ENCODE measurements around the gene NEGR1. TPM values are rescaled to one million over a fixed set of nuclear protein-coding genes. Genes with fewer than 3 reads are reported as not detected.

NEGR1 gene
- total RNA-seq, 1 donor from 2014 or later: not detected

DNA sequence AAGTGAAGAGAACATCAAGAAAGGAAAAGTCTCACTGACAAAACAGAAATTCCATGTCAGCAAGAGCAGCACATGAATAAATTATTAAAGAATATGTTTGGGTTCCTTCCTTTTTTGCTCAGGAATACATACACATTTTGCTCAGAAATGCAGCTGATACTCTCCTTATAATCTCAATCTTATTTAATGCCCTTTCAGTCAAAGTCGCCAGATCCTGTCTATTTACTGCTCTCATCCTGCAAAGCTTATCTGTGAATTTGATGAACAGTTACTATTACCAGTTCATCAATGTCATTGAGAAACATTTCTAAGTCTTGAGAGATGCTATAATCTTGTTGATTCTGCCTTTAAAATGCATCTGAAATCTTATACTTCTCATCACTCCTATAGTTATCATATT, 658.5 kb downstream of the NEGR1 start:
- DNase-seq (ENCODE audit: low spot score): no peak
- Mint-ChIP-seq H3K4me3 (ENCODE audit: low read depth) (no peak overlapping the region), H3K4me1 (ENCODE audit: low read depth) (no peaks in the 10 kb centered on the region), H3K27me3 (ENCODE audit: low read depth) (no peaks in the 10 kb centered on the region), H3K27ac (no peak overlapping the region), H3K9me3 (no peaks in the 10 kb centered on the region), H3K36me3 (ENCODE audit: low read depth) (no peaks in the 10 kb centered on the region)
- intact Hi-C loops (cut with micrococcal nuclease): no loop called here

GRCh38 chr1:71621785-71622184, 660.6 kb downstream of the NEGR1 start:
- H3K27me3 Mint-ChIP-seq (ENCODE audit: low read depth): no peaks in the 10 kb centered on the region
- DNase-seq (ENCODE audit: low spot score): no peak
- no peak overlapping the region for H3K4me3 Mint-ChIP-seq (ENCODE audit: low read depth)
- H3K4me1 Mint-ChIP-seq (ENCODE audit: low read depth): no peaks in the 10 kb centered on the region
- intact Hi-C loops (cut with micrococcal nuclease): no loop called here
- H3K9me3 Mint-ChIP-seq: no peaks in the 10 kb centered on the region
- no peak overlapping the region for H3K27ac Mint-ChIP-seq
- H3K36me3 Mint-ChIP-seq (ENCODE audit: low read depth): no peaks in the 10 kb centered on the region

DNA sequence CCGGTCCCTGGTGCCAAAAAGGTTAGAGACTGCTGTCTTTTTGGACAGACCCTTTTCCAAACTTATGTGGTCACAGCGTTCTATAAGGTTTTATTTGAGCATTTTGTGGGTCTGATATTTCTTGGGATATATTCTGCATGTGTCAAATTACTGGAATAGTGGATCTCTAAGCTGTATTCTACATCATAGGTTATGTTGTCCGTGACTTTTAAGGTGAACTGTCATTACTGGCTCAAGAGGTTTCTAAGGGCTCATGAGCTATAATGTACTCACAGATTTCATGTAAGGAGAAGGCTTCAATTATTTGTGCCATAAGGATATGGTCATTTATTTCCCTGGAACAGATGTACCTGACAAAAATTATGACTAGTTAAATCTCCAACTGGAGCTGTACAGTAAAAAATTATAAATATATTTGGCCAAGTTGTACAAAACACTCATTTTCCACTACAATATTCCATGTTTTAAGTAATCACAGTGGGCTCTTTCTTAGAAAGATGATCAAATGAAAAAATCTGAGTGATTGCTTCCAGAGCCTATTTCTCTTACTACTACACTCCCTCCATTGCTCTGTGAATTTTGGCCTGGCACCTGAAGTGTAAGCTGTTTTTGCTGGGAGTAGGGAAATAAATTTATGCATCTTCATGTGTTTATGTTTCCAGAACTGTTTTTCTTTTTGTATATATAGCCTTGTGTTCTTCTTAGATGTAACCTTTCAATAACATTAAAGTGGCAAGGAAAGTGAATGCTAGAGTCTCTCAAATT, 663.4 kb downstream of the NEGR1 start:
- Mint-ChIP-seq H3K9me3 (no peaks in the 10 kb centered on the region), H3K4me1 (ENCODE audit: low read depth) (no peaks in the 10 kb centered on the region), H3K27me3 (ENCODE audit: low read depth) (no peaks in the 10 kb centered on the region), H3K4me3 (ENCODE audit: low read depth) (no peak overlapping the region), H3K27ac (no peak overlapping the region), H3K36me3 (ENCODE audit: low read depth) (no peaks in the 10 kb centered on the region)
- DNase-seq (ENCODE audit: low spot score): no peak
- intact Hi-C loops (cut with micrococcal nuclease): no loop called here

GRCh38 chr1:71618191-71618590, 664.1 kb downstream of the NEGR1 start:
- H3K9me3 Mint-ChIP-seq: no peaks in the 10 kb centered on the region
- no peak overlapping the region for H3K4me3 Mint-ChIP-seq (ENCODE audit: low read depth)
- intact Hi-C loops (cut with micrococcal nuclease): no loop called here
- no peak overlapping the region for H3K27ac Mint-ChIP-seq
- no peaks in the 10 kb centered on the region for H3K4me1 Mint-ChIP-seq (ENCODE audit: low read depth)
- no peaks in the 10 kb centered on the region for H3K27me3 Mint-ChIP-seq (ENCODE audit: low read depth)
- no peaks in the 10 kb centered on the region for H3K36me3 Mint-ChIP-seq (ENCODE audit: low read depth)
- DNase-seq (ENCODE audit: low spot score): no peak

DNA sequence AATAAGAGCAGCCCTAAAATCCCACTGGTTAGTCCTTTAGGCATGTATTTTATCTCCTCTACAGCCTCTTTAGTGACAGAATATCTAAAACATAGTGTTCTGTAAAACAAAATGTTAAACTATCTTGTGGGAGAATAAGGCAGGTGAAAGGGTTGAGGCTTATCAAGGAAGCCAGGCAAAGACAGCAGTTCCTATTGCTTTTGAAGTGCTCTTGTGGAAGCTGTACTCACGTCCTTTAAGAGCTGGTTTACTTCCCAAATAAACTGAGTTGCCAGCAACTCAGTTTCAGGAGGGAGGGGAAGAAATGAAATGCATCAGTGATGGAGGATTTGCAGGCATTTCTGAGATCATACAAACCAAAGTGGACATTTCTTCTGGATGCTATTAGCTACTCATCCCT, 671.9 kb downstream of the NEGR1 start:
- intact Hi-C loops (cut with micrococcal nuclease): no loop called here
- no peak for DNase-seq (ENCODE audit: low spot score)
- no peaks in the 10 kb centered on the region for H3K36me3 Mint-ChIP-seq (ENCODE audit: low read depth)
- no peak overlapping the region for H3K4me3 Mint-ChIP-seq (ENCODE audit: low read depth)
- H3K4me1 Mint-ChIP-seq (ENCODE audit: low read depth): no peaks in the 10 kb centered on the region
- H3K27ac Mint-ChIP-seq: no peak overlapping the region
- peaks cover 9% of the 10 kb centered on the region for H3K9me3 Mint-ChIP-seq
- H3K27me3 Mint-ChIP-seq (ENCODE audit: low read depth): no peaks in the 10 kb centered on the region

GRCh38 chr1:71603044-71603776, 679.1 kb downstream of the NEGR1 start:
- Mint-ChIP-seq H3K27me3 (ENCODE audit: low read depth) (no peaks in the 10 kb centered on the region), H3K27ac (no peak overlapping the region), H3K36me3 (ENCODE audit: low read depth) (no peaks in the 10 kb centered on the region), H3K4me1 (ENCODE audit: low read depth) (no peaks in the 10 kb centered on the region), H3K4me3 (ENCODE audit: low read depth) (no peak overlapping the region), H3K9me3 (no peaks in the 10 kb centered on the region)
- no peak for DNase-seq (ENCODE audit: low spot score)
- intact Hi-C loops (cut with micrococcal nuclease): no loop called here

DNA sequence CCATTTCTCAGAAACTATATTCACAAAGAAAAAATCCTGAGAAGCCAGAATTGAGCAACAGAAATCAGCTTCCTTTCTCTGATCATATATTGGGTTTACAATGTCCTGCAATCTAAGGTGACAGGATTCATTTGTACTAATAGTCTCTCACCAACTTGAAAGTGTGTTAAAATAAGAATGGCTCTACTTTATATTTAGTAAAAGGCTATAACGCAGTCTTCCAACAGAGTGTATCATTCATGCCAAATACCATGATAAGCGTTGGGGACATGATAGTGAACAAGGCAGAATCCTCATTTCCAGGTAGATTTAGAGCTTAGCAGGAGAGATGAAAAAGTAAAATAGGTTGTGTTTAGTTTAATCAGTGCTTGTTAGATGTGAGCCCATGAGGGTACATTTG, 682.3 kb downstream of the NEGR1 start:
- no peaks in the 10 kb centered on the region for H3K9me3 Mint-ChIP-seq
- intact Hi-C loops (cut with micrococcal nuclease): no loop called here
- no peaks in the 10 kb centered on the region for H3K36me3 Mint-ChIP-seq (ENCODE audit: low read depth)
- no peak overlapping the region for H3K4me3 Mint-ChIP-seq (ENCODE audit: low read depth)
- no peak overlapping the region for H3K27ac Mint-ChIP-seq
- no peaks in the 10 kb centered on the region for H3K4me1 Mint-ChIP-seq (ENCODE audit: low read depth)
- no peaks in the 10 kb centered on the region for H3K27me3 Mint-ChIP-seq (ENCODE audit: low read depth)
- DNase-seq (ENCODE audit: low spot score): no peak

DNA sequence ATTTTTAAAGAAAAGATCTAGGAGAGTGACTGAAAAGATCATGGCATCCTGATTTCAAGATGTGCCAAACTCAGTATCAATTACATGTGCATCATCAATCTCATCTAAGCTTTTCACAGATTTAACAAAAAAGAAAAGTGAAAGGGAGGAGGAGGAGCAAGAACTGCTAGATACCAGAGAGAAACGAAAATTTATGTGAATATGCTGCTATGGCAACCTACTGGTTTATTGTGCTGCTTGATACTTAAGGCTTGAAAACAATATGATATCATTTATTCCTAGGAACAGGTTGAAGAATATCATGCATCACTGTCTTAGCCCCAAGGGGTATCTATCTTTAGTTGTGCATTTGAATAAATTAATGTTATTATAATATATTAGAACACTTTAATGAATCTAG, 683.0 kb downstream of the NEGR1 start:
- H3K27ac Mint-ChIP-seq: no peak overlapping the region
- DNase-seq (ENCODE audit: low spot score): no peak
- H3K4me1 Mint-ChIP-seq (ENCODE audit: low read depth): no peaks in the 10 kb centered on the region
- H3K36me3 Mint-ChIP-seq (ENCODE audit: low read depth): no peaks in the 10 kb centered on the region
- intact Hi-C loops (cut with micrococcal nuclease): no loop called here
- H3K4me3 Mint-ChIP-seq (ENCODE audit: low read depth): no peak overlapping the region
- H3K27me3 Mint-ChIP-seq (ENCODE audit: low read depth): no peaks in the 10 kb centered on the region
- H3K9me3 Mint-ChIP-seq: no peaks in the 10 kb centered on the region

- no peak overlapping the region for H3K27ac Mint-ChIP-seq
- no peaks in the 10 kb centered on the region for H3K4me1 Mint-ChIP-seq (ENCODE audit: low read depth)
- no peak overlapping the region for H3K4me3 Mint-ChIP-seq (ENCODE audit: low read depth)
- no peaks in the 10 kb centered on the region for H3K27me3 Mint-ChIP-seq (ENCODE audit: low read depth)
- no peaks in the 10 kb centered on the region for H3K36me3 Mint-ChIP-seq (ENCODE audit: low read depth)
- DNase-seq (ENCODE audit: low spot score): no peak
- no peaks in the 10 kb centered on the region for H3K9me3 Mint-ChIP-seq
- intact Hi-C loops (cut with micrococcal nuclease): no loop called here
These were observed 688.8 kb downstream of the NEGR1 start for GRCh38 chr1:71593523-71593922.

DNA sequence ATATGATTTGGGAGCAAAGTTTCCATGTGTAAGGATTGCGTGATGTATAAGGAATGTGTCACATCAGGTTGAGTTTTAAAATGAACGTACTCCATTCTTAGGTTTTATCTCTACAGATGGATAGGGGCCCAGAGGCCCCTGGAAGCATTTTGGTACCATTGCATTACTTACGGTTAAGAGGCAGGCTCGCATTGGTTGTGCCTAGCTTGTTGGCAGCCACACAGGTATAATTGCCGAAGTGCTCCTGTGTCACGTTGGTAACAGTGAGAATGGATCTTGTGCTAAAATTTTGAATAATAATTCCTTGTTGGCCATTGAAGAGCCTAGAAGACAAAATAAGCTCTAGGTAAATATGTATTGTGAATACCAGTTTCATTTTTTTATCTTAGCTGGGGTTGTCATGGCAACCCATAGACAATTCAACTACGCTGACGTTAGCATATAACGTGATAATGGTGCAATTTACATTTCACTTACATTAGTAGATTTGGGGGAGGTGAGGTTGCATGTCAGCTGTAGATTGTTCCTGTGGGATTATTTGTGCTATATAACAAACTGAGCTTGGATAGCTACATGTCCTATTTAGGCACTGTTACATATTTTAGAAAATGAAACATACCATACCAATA, 689.6 kb downstream of the NEGR1 start:
- H3K4me1 Mint-ChIP-seq (ENCODE audit: low read depth): no peaks in the 10 kb centered on the region
- DNase-seq (ENCODE audit: low spot score): no peak
- no peak overlapping the region for H3K4me3 Mint-ChIP-seq (ENCODE audit: low read depth)
- H3K27ac Mint-ChIP-seq: no peak overlapping the region
- no peaks in the 10 kb centered on the region for H3K36me3 Mint-ChIP-seq (ENCODE audit: low read depth)
- H3K27me3 Mint-ChIP-seq (ENCODE audit: low read depth): no peaks in the 10 kb centered on the region
- no peaks in the 10 kb centered on the region for H3K9me3 Mint-ChIP-seq
- intact Hi-C loops (cut with micrococcal nuclease): no loop called here

GRCh38 chr1:71589005-71589404, 693.3 kb downstream of the NEGR1 start:
- no peak for DNase-seq (ENCODE audit: low spot score)
- Mint-ChIP-seq H3K36me3 (ENCODE audit: low read depth) (no peaks in the 10 kb centered on the region), H3K27me3 (ENCODE audit: low read depth) (no peaks in the 10 kb centered on the region), H3K4me3 (ENCODE audit: low read depth) (no peak overlapping the region), H3K9me3 (no peaks in the 10 kb centered on the region), H3K4me1 (ENCODE audit: low read depth) (no peaks in the 10 kb centered on the region), H3K27ac (no peak overlapping the region)
- intact Hi-C loops (cut with micrococcal nuclease): no loop called here

DNA sequence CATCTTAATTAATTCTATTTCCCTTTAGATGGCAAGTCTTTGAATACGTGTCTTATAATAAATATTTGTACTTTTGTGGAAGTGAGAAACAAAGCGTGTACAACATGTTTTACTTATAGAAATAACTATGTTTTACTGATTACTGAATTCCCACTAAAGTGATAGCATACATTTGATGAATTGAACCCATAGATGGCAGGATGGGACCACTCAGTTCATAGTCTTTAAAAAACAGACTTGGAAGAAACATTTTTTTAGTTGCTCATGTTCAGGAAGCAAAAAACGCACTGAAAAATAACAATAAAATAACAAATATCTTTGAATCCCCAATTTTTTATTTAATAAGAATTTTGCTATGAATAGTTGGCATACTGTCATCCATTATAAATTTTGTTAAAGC, 694.4 kb downstream of the NEGR1 start:
- DNase-seq (ENCODE audit: low spot score): no peak
- Mint-ChIP-seq H3K4me3 (ENCODE audit: low read depth) (no peak overlapping the region), H3K36me3 (ENCODE audit: low read depth) (no peaks in the 10 kb centered on the region), H3K27me3 (ENCODE audit: low read depth) (no peaks in the 10 kb centered on the region), H3K9me3 (no peaks in the 10 kb centered on the region), H3K4me1 (ENCODE audit: low read depth) (no peaks in the 10 kb centered on the region), H3K27ac (no peak overlapping the region)
- intact Hi-C loops (cut with micrococcal nuclease): no loop called here

- intact Hi-C loops (cut with micrococcal nuclease): no loop called here
- H3K4me1 Mint-ChIP-seq (ENCODE audit: low read depth): no peaks in the 10 kb centered on the region
- H3K36me3 Mint-ChIP-seq (ENCODE audit: low read depth): no peaks in the 10 kb centered on the region
- H3K27ac Mint-ChIP-seq: no peak overlapping the region
- no peak overlapping the region for H3K4me3 Mint-ChIP-seq (ENCODE audit: low read depth)
- H3K27me3 Mint-ChIP-seq (ENCODE audit: low read depth): no peaks in the 10 kb centered on the region
- H3K9me3 Mint-ChIP-seq: no peaks in the 10 kb centered on the region
- no peak for DNase-seq (ENCODE audit: low spot score)
These were observed 696.3 kb downstream of the NEGR1 start for GRCh38 chr1:71586030-71586429.

Measured in activated T-helper 2 cell treated with anti-CD3 and anti-CD28 coated beads, Interferon-gamma antibody, Interleukin-2, Interleukin-4, amounts not matched to agents 10 μg/mL and 5 μg/mL and 100 μg/mL, durations not matched to agents 14 hours and 24 hours and 36 hours (primary cell).